NCI-H146 treated with DMSO at 0.1 percent for 48 hours (cell line): ENCODE measurements around the gene PCDH1.
"Not testable (repeated sequence)": the region's sequence is repeated elsewhere in the genome, so short reads cannot be mapped to it uniquely, and the experiment has no call there.

ENCODE experiments used
- DNase-seq: peaks from one replicate; lab custom pipeline; 2025; ENCODE audit not compliant: unreplicated experiment; lab: John Stamatoyannopoulos, UW

Gene PCDH1

DNA sequence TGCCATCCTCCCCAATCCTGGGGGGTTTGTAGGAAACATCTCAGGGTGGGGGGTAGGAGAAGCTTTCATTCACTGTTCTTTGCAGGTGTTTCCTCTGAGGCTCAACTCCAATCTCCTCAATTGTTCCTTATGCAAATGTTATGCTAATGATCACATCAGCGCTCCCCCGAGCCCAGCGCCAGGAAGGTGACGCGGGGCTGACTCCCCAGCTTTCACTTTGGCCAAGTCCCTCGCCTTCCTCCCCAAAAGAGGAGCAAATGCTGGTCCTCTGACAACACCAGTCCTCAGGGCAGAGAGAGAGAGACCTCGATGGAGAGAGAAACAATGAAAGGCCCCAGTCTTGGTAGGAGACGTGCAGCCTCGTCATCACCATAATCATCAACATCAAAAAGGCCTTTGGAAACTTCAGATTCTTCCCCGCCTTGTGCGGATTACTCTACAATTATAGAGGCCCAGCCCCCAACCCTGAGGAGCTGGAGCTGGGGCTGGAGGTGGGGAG, 39.1 kb downstream of the PCDH1 start:
- DNase-seq: no peak

GRCh38 chr5:141838326-141839014, 39.7 kb downstream of the PCDH1 start:
- DNase-seq: no peak

DNA sequence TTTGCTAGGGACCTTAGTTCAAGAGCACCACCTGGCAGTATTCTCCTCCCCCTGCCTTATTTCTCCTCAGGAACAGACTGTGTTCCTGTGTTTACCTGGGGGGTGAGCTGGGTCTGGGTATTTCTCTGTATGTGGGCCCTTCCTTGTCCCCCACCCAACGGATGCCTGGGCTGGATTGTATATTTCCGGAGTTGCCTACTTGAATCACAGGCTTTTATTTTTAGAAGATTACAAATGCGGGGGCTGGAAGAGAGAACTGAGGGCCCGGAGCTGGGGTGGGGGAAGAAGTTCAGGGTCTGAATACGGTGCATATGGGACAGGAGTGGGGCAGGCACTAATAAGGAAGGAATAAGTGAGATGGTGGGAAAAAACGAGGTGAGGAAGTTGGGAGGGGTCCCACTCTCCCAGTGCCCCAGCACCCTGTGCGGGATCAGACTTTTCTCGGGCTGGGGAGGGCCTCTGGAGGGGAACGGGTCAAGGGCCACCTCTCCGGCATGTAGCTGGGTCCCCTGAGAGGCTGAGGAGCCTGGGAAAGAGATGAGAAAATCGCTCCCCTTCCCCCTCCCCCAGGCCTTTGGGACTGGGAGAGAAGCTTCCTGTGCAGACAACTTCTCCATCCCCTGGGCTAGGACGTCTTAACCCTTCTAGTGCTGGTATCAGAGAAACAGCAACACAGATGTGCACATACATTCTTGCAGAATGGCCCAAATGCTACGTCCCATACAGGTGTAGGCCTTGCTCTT, 42.1 kb downstream of the PCDH1 start:
- DNase-seq: no peak

GRCh38 chr5:141834331-141834730, 43.9 kb downstream of the PCDH1 start:
- DNase-seq: no peak

GRCh38 chr5:141832131-141832530, 46.1 kb downstream of the PCDH1 start:
- DNase-seq: no peak

GRCh38 chr5:141828162-141828561, 50.0 kb downstream of the PCDH1 start:
- no peak for DNase-seq

DNA sequence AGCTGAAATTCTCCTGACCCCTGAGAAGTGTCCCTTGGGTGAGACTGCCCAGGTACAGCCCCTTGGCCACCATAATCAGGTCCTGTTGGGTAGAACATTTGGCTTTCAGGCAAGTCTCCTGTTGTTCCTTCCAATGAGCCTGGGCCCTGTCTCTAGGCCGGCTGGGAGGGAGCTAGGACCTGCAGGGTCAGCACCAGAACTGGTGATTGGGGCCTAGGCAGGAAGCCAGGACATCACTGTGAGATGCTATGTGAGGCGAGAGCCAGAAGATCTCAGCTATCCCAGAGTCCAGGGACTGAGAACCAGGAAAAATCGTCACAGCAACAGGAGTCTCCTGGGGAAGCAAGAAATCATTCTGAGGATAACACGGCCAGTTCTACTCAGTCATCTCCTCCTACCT, 51.5 kb downstream of the PCDH1 start:
- DNase-seq: no peak

DNA sequence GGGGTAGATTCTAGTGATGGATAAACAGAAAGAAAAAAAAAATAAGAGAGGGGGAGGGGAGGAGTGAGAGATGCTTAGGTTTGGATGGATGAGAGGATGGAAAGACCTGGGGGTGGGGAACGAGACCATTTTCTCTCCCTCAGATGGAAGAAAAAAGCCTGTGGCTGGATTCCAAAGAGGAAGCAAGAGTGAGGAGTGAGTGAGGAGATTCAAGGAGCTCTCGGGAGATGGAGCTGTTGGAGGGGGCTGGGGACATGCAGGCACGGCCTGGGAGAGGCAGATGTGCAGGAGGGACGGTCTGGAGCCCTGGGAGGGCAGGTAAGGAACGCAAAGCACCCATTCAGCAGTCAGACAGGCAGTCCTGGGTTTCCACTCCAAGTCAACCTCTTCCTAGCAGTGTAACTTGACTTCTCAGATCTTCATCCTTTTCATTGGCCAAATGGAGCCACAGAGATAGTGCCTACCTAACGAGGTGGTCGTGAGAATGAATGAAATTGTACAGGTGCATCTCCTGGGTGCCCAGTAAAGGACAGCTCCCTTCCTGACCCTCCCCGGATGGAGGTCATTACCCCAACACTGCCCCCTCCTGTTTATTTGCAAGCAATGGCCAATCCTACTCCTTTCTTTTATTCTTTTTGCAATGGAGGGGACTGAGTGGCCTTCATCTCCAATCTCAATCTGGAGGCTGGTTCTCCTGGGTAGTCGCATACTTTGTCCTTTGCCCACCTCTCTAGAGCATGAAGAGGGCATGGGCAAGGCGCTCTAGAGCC, 52.2 kb downstream of the PCDH1 start:
- DNase-seq: no peak

DNA sequence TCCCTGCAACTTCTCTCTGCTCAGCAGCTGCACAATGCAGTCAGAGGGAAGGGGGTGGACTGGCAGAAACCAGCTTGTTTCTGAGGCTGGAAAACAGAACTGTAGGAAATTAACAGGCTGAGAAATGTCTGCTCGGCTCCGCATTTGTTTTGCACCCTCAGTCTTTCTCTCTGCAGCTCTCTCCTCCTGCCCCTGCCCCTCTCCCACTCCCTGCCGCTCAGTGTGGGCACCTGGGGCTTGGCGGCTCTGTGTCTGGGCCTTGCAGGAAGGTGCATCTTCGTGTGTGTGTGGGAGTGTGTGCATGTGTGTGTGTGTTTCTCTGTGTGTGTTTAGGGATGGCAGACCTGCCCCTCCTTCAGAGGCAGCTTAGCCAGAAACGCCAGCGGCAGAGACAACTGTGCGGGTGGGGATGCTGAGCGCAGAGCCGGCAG, 53.0 kb downstream of the PCDH1 start:
- no peak for DNase-seq

- DNase-seq: no peak
Measured at GRCh38 chr5:141824717-141825116, 53.5 kb downstream of the PCDH1 start.

- no peak for DNase-seq
Measured at GRCh38 chr5:141823056-141823455, 55.2 kb downstream of the PCDH1 start.

DNA sequence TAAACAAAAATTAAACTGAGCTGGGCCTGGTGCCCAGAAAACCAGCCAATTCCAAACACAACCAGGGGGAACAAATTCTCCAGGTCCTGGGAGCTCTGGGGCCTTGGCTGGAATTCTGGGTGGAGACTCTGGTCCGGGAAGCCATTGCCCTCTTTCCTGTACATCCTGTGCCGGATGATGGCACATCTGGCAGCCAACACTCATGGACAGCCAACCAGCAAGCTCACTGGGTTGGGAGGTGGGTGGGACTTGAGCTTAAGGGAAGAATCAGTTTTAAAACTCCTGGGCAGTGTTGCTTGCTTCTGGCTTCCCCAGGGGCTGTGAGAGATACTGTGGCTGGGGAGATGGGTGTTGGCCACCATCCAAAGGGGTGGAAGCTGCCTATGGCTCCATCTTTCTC, 56.1 kb downstream of the PCDH1 start:
- DNase-seq: no peak

DNA sequence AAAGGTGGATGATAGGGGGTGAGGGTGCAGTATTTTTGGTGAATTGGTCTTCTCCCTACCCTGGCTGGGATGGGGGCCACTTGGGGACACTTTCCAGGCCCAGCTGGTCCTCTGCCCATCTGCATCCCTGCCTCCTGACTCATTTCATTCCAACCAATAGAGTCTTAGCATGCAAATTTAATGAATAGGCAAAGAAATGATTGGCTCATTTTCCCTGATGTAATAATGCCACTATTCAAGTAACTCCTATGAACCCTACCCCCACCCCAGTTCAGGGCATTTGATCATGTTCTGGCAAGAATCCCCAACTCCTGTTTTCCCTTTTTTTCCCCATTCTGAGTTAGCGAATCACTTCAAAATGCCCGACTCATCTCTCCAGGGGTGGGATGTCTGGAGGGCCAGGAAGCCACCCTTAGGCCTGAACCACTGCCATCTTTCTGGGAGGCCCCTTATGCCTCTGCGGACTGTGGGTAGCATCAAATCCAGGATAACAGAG, 56.7 kb downstream of the PCDH1 start:
- DNase-seq: no peak

DNA sequence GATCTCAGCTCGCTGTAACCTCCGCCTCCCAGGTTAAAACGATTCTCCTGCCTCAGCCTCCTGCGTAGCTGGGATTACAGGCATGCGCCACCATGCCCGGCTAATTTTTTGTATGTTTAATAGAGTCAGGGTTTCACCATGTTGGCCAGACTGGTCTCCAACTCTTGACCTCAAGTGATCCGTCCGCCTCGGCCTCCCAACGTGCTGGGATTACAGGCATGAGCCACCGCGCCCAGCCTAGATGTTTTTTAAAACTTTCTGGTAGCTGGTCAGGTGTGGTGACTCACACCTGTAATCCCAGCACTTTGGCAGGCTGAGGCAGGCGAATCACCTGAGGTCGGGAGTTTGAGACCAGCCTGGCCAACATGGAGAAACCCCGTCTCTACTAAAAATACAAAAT, 57.5 kb downstream of the PCDH1 start:
- not testable (repeated sequence) for DNase-seq

- no peak for DNase-seq
Measured at GRCh38 chr5:141817631-141818030, 60.6 kb downstream of the PCDH1 start.

GRCh38 chr5:141816598-141817399, 61.4 kb downstream of the PCDH1 start:
- DNase-seq: no peak

GRCh38 chr5:141815796-141816180, 62.4 kb downstream of the PCDH1 start:
- DNase-seq: no peak

- no peak for DNase-seq
Measured at GRCh38 chr5:141815051-141815795, 63.0 kb downstream of the PCDH1 start.

GRCh38 chr5:141814064-141814964, 63.9 kb downstream of the PCDH1 start:
- no peak for DNase-seq
